Neural cell (in vitro differentiated cells): ENCODE results near the gene STEAP2. TPM values are rescaled to one million over a fixed set of nuclear protein-coding genes. Genes with fewer than 3 reads are reported as not detected.

ENCODE experiments used
- H2AFZ ChIP-seq: fragments of 200-600, 300-800 bp; sonication (generic), shearing (Covaris generic); 2 replicates; pipeline ENCODE4 v1.6.0; 2014; ENCODE audit warnings: low read depth, mild to moderate bottlenecking, antibody characterized with exemption, low read length, moderate library complexity
- H3F3A ChIP-seq: fragments of 200-600 bp; shearing (Covaris generic); 2 replicates; pipeline ENCODE4 v1.6.1; 2016; ENCODE audit warnings: mild to moderate bottlenecking, moderate library complexity, mixed read lengths, antibody characterized with exemption, low read length; ENCODE audit not compliant: insufficient read depth, poor library complexity, severe bottlenecking
- H3K27ac ChIP-seq: fragments of 200-600, 300-800 bp; sonication (generic), shearing (Covaris generic); 2 replicates; pipeline ENCODE4 v1.5.1; 2014; ENCODE audit warnings: mild to moderate bottlenecking, low read length, moderate library complexity
- H3K27me3 ChIP-seq: fragments of 300-800, 200-600 bp; sonication (generic), shearing (Covaris generic); 2 replicates; pipeline ENCODE4 v1.6.0; 2014; ENCODE audit warnings: mild to moderate bottlenecking, low read depth, low read length, moderate library complexity; ENCODE audit not compliant: insufficient read depth
- H3K36me3 ChIP-seq: fragments of 300-800, 200-600 bp; sonication (generic), shearing (Covaris generic); 2 replicates; pipeline ENCODE4 v1.5.1; 2014; ENCODE audit warnings: mild to moderate bottlenecking, antibody characterized with exemption, low read length, moderate library complexity; ENCODE audit not compliant: insufficient read depth
- H3K4me2 ChIP-seq: fragments of 300-800, 200-600 bp; sonication (generic), shearing (Covaris generic); 2 replicates; pipeline ENCODE4 v1.6.0; 2014; ENCODE audit warnings: mild to moderate bottlenecking, low read length
- H3K4me3 ChIP-seq: fragments of 300-800, 200-600 bp; sonication (generic), shearing (Covaris generic); 2 replicates; pipeline ENCODE4 v1.5.1; 2014; ENCODE audit warnings: mild to moderate bottlenecking, low read length, moderate library complexity
- H3K79me2 ChIP-seq: fragments of 200-600 bp; shearing (Covaris generic); replicated peaks from 2 replicates; pipeline ENCODE4 v1.6.0; 2014; ENCODE audit warnings: mild to moderate bottlenecking, low read length, moderate library complexity; ENCODE audit not compliant: insufficient read depth
- H3K9ac ChIP-seq: fragments of 300-800, 200-600 bp; sonication (generic), shearing (Covaris generic); 2 replicates; pipeline ENCODE4 v1.6.1; 2016; ENCODE audit warnings: mild to moderate bottlenecking, low read length, mixed read lengths
- H3K9me2 ChIP-seq: fragments of 200-600 bp; shearing (Covaris generic); 2 replicates; pipeline ENCODE4 v1.6.1; 2016; ENCODE audit warnings: mild to moderate bottlenecking, low read length, mixed read lengths; ENCODE audit not compliant: insufficient read depth
- H3K9me3 ChIP-seq: fragments of 200-600, 300-800 bp; sonication (generic), shearing (Covaris generic); 2 replicates; pipeline ENCODE4 v1.6.1; 2016; ENCODE audit warnings: mild to moderate bottlenecking, mixed run types, low read length, moderate library complexity, mixed read lengths
- H4K20me1 ChIP-seq: fragments of 200-600 bp; shearing (Covaris generic); 2 replicates; pipeline ENCODE4 v1.6.1; 2016; ENCODE audit warnings: mild to moderate bottlenecking, mixed run types; ENCODE audit not compliant: insufficient read depth
- EP300 ChIP-seq: fragments of 450-650 bp; conservative IDR thresholded peaks from 2 replicates; pipeline ENCODE4 v1.6.1; 2014; ENCODE audit warnings: antibody characterized with exemption, mild to moderate bottlenecking, moderate library complexity; ENCODE audit not compliant: poor library complexity, severe bottlenecking
- MXI1 ChIP-seq: fragments of 450-650 bp; conservative IDR thresholded peaks from 2 replicates; pipeline ENCODE4 v1.6.1; 2014; ENCODE audit warnings: antibody characterized with exemption, mild to moderate bottlenecking; ENCODE audit not compliant: poor library complexity, severe bottlenecking
- RAD21 ChIP-seq: fragments of 450-650 bp; conservative IDR thresholded peaks from 2 replicates; pipeline ENCODE4 v1.6.1; 2014; ENCODE audit warnings: antibody characterized with exemption, mild to moderate bottlenecking, moderate library complexity
- REST ChIP-seq: IDR thresholded peaks from 2 replicates; pipeline ENCODE4 v1.6.1; 2012; ENCODE audit warnings: borderline replicate concordance
- SMC3 ChIP-seq: fragments of 450-650 bp; conservative IDR thresholded peaks from 2 replicates; pipeline ENCODE4 v1.6.1; 2014; ENCODE audit warnings: antibody characterized with exemption, mild to moderate bottlenecking, moderate library complexity; ENCODE audit not compliant: poor library complexity
- TAF1 ChIP-seq: IDR thresholded peaks from 2 replicates; pipeline ENCODE4 v1.6.1; 2012; ENCODE audit warnings: low read depth
- polyA plus RNA-seq: library from polyadenylated mRNA; depleted of rRNA; stranded (reverse); fragments of >200 nt; gene quantifications from 2 replicates; pipeline ENCODE4 v1.2.3, GENCODE V29; 2014
- TF ChIP-seq, protein P1 (sequence below): fragments of 450-650 bp; IDR thresholded peaks from 2 replicates; pipeline ENCODE4 v1.5.1; 2014; ENCODE audit warnings: antibody characterized with exemption, mild to moderate bottlenecking, moderate library complexity; ENCODE audit not compliant: poor library complexity, severe bottlenecking

STEAP2 gene
- polyA plus RNA-seq, 1 donor from 2014 or later, result 5.9 TPM

DNA sequence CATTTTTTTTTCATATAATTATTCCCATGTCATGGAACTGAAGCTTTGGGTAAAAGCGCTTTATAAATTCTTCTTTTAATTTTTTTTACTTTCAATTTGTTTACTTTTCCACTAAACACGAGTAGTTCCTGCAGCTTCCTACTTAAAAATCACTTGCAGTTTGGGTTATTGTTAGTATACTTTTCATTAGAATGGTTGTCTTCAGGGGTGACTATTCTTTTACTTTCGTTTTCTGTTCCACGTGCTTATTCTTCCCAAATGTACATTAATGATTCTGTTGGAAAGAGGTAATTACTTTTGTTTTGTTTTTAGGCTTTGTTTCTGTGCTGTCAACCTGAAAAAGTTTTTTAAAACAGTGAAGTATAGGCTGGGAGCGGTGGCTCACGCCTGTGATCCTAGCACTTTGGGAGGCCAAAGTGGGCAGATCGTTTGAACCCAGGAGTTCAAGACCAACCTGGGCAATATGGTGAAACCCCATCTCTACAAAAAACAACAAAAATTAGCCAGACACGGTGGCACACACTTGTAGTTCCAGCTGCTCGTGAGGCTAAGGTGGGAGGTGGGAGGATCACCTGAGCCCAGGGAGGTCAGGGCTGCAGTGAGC is 28.2 kb downstream of the STEAP2 start:
- H3K9ac ChIP-seq, result no peak overlapping the region
- H3K4me2 ChIP-seq, result no peak overlapping the region
- H3K79me2 ChIP-seq, result no peaks in the 10 kb centered on the region
- H4K20me1 ChIP-seq, result no peaks in the 10 kb centered on the region
- no peak overlapping the region for H2AFZ ChIP-seq
- no peaks in the 10 kb centered on the region for H3F3A ChIP-seq
- no peak overlapping the region for H3K4me3 ChIP-seq
- H3K27ac ChIP-seq, result no peak overlapping the region
- TF ChIP-seq RAD21 (no peak), REST (no peak), MXI1 (no peak), TAF1 (no peak)
- TF ChIP-seq, protein P1, sequence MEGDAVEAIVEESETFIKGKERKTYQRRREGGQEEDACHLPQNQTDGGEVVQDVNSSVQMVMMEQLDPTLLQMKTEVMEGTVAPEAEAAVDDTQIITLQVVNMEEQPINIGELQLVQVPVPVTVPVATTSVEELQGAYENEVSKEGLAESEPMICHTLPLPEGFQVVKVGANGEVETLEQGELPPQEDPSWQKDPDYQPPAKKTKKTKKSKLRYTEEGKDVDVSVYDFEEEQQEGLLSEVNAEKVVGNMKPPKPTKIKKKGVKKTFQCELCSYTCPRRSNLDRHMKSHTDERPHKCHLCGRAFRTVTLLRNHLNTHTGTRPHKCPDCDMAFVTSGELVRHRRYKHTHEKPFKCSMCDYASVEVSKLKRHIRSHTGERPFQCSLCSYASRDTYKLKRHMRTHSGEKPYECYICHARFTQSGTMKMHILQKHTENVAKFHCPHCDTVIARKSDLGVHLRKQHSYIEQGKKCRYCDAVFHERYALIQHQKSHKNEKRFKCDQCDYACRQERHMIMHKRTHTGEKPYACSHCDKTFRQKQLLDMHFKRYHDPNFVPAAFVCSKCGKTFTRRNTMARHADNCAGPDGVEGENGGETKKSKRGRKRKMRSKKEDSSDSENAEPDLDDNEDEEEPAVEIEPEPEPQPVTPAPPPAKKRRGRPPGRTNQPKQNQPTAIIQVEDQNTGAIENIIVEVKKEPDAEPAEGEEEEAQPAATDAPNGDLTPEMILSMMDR, result no peak
- no peaks in the 10 kb centered on the region for H3K27me3 ChIP-seq
- no peaks in the 10 kb centered on the region for H3K36me3 ChIP-seq
- no peaks in the 10 kb centered on the region for H3K9me2 ChIP-seq
- no peaks in the 10 kb centered on the region for H3K9me3 ChIP-seq

DNA sequence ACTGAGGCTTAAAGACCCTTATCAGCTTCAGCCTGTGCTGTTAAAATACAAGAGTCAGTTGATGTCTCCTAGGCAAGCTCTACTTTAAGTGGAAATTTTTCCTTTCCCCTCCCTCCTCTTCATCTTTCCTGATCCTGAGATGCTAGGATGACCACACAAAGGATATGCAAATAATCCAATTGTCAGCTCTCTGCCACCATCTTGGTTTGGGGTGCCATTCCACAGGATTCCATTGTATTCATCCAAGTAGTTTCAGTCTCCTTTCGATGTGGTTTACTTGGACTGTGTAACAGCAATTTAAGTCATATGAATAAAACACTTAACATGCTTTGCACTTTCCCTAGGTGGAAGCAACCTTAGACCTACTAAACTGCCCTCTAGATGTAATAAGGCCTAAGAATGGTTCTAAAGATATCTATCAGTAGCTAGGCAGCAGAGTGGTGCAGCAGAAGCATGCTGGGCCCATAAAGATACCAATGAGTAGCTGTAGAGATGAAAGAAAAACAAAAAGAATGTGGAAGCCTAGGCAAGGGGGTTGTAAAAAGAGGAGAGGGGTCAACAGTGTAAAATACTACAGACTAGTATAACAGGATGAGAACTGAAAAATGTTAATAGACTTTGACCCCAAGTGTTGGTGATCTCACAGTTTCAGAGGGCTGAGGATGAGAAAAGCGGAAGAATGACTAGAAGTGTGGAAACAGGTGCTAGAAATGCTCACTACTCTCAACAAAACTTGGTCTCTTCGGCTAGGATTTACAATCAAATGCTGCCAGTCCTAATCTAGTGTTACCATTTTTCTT is 31.0 kb downstream of the STEAP2 start:
- H3K27ac ChIP-seq, result no peak overlapping the region
- no peak overlapping the region for H2AFZ ChIP-seq
- H3F3A ChIP-seq, result no peaks in the 10 kb centered on the region
- H3K4me2 ChIP-seq, result no peak overlapping the region
- no peaks in the 10 kb centered on the region for H3K36me3 ChIP-seq
- TF ChIP-seq SMC3 (no peak), MXI1 (no peak), EP300 (no peak), REST (no peak), TAF1 (no peak)
- TF ChIP-seq, protein P1, result no peak
- H3K27me3 ChIP-seq, result peaks cover 6% of the 10 kb centered on the region
- no peak overlapping the region for H3K4me3 ChIP-seq
- H3K9me2 ChIP-seq, result no peaks in the 10 kb centered on the region
- H4K20me1 ChIP-seq, result no peaks in the 10 kb centered on the region
- H3K9me3 ChIP-seq, result no peaks in the 10 kb centered on the region
- H3K9ac ChIP-seq, result no peak overlapping the region
- no peaks in the 10 kb centered on the region for H3K79me2 ChIP-seq
